Superior temporal gyrus (tissue), 1 donor: ENCODE results near the gene PCP2.

ENCODE experiments used
- DNase-seq: peaks from one replicate; pipeline ENCODE4 v3.0.0-alpha.2; 2016; ENCODE audit errors: extremely low spot score

Gene PCP2

DNA sequence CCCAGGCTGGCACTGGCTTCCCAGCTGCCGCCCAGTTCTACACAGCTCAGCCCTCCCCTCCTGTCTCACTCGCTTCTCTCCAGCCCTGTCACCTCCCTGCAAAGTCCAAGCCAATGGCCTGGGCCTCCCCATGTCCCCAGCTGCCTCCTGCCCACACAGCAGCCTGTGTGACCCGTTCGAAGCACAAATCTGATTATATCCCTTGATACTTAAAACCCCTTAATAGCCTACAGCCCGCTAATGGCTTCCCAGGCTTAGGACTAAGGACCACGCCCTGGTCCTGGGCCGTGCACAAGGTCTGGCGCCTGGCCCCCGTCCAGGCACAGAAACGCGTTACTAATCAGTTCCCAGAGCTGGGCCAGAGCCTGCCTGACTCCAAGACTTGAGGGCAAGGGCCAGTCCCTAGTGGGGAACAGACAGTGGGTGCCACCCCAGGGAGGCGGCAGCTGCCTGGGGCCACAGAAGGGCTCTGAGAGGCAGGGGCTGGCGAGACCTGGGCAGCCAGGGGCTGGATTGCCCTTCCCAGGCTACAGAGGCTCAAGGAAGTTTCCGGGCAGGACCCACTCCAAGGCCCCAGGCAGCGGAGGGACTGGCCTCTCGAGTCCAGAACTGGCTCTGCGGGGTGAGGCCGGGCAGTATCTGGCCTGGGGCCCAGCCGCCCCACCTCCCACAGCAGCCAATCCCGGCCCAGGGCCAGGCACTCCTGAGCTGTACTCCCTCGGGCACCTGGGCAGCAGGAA is 14.6 kb downstream of the PCP2 start:
- no peak for DNase-seq

DNA sequence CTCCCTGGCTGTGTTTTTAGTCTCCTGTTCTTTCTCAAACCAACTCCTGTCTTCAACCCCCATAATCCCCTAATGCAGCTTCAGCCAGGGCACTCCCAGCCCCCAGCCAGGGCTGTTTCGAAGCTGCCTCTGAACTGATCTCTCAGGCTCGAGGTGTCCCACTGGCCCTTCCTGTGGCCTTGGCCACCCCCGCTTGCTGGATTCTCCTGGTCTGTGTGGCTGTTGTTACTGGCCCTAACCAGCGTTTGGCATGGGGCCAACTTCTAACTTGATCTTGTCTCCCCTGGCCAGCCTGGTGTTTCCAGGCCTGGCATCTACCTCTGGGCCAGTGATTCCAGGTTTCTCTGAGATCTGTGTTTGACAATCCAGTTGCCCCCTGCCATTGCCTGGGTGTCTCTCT is 15.2 kb downstream of the PCP2 start:
- no peak for DNase-seq

GRCh38 chr19:7617735-7618134 is 15.8 kb downstream of the PCP2 start:
- no peak for DNase-seq

DNA sequence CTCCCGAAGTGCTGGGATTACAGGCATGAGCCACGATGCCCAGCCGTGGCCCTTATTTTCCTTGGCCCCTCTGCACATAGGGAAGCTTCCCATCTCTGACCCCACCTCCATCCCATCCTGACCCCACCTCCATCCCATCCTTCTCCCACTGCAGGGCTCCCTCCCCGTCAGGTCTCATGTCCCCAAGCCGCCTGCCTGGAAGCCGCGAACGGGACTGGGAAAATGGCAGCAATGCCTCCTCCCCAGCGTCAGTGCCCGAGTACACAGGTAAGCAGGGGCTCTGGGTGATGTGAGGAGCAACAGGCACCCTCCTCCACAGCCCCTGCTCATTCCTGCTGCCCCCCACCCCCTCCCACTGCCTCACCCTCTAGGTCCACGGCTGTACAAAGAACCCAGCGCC is 16.3 kb downstream of the PCP2 start:
- no peak for DNase-seq

DNA sequence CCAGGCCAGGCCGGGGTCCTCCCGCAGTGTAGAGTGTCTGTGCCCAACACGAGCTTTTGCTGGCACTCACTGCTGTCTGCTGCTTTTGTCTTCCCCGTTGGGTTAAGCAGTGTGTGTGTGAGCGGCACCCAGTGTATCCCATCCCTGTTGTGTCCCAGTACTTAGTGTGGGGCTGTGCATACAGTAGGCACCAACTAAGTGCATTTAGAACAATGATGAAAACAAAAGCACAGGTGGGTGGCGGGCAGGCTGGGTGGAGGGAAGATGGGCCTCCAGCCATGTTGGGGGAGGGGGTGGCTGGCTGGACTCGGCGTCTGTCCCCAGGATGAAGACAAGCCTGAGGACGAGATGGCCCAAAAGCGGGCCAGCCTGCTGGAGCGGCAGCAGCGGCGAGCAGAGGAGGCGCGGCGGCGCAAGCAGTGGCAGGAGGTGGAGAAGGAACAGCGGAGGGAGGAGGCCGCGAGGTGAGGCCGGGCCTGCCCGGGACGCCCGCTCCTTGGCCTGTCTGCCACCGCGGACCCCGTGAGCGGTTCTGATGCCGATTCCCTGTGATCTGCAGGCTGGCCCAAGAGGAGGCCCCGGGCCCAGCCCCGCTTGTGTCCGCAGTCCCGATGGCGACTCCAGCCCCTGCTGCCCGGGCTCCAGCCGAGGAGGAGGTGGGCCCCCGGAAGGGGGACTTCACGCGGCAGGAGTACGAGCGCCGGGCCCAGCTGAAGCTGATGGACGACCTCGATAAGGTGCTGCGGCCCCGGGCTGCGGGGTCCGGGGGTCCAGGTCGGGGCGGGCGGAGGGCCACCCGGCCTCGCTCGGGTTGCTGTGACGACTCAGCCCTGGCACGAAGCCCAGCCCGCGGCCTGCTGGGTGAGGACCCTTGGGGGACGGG is 18.4 kb downstream of the PCP2 start:
- no peak for DNase-seq

GRCh38 chr19:7612282-7613274 is 20.9 kb downstream of the PCP2 start:
- DNase-seq: no peak

DNA sequence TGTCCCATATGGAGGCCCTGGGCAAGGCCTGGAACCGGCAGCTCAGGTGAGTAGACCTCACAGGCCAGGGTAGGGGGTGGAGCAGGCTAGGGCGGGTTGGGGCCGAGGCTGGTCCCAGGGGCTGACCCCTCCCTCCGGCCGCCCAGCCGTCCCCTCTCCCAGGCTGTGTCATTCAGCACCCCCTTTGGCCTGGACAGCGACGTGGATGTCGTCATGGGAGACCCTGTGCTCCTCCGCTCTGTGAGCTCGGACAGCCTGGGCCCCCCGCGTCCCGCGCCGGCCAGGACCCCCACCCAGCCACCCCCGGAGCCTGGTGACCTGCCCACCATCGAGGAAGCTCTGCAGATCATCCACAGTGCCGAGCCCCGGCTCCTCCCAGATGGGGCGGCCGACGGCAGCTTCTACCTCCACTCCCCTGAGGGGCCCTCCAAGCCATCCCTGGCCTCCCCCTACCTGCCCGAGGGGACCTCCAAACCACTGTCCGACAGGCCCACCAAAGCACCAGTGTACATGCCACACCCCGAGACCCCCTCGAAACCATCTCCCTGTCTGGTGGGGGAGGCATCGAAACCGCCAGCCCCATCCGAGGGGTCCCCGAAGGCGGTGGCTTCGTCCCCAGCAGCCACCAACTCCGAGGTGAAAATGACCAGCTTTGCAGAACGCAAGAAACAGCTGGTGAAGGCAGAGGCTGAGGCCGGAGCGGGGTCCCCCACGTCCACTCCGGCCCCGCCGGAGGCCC is 21.8 kb downstream of the PCP2 start:
- no peak for DNase-seq

DNA sequence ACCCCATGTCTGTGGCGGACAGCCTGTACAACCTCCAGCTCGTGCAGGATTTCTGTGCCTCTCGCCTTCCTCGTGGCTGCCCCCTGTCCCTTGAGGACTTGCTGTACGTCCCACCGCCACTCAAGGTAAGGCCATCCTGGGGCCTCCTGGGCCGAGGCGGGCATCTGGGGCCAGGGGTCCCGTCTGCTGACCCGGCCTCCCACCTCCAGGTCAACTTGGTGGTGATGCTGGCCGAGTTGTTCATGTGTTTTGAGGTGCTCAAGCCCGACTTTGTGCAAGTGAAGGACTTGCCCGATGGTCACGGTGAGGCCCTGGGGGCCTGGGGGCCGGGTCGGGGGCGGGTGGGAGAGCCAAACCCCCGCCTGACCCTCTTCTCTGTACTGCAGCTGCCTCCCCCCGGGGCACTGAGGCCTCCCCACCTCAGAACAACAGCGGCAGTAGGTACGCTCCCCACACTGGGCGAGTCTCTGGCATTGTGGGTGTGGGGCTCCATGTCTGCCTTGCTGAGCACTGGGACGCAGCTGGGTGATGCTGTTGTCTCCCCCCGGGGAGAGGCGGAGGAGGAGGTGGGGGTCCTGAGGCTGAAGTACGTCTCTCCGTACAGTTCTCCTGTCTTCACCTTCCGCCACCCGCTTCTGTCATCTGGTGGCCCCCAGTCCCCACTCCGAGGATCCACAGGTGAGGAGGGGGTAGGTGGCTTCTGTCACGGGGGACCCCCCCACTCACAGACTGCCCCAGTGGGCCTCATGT is 22.9 kb downstream of the PCP2 start:
- no peak for DNase-seq

DNA sequence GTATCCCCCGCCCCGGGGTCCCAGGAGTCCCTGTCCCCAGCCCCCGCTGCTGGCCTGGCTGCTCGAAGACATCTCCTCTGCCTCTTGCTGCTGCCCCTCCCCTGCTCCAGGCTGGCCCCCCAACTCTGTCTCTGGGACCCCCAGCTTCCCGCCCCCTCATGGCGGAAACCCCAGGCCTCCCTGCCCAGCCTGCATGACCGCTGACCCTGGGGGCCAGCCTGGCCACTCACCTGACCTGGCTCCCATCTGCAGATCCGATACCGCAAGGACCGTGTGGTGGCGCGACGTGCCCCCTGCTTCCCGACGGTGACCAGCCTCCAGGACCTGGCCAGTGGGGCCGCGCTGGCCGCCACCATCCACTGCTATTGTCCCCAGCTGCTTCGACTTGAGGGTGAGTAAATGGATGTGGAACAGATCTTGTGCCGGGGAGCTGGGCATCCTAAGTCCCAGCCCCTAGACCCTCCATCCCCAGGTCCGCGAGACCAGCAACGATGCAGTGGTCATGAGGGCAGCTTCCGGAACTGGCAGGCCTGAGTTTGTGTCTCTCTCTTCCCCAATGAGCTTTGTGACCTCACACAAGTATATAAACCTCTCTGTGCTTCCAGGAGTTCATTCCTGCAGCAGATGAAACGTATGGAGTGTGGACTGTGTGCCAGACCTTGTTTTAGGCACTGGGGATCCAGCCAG is 25.5 kb downstream of the PCP2 start:
- DNase-seq: no peak

GRCh38 chr19:7607212-7607873 is 26.2 kb downstream of the PCP2 start:
- DNase-seq: no peak

DNA sequence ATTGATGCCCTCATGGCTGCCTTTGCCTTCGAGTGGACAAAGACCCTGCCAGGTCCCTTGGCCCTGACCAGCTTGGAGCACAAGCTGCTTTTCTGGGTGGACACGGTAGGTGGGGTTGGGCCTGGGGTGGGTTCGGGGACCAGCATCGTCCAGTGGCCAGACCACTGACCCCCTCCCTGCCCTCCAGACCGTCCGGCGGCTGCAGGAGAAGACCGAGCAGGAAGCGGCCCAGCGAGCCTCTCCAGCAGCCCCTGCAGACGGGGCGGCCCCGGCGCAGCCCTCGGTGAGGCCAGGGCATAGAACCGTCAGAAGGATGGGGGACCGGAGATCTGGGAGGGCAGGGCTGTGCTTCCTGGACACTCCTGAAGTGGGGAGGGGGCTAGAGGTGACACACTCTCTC is 27.2 kb downstream of the PCP2 start:
- DNase-seq: no peak

DNA sequence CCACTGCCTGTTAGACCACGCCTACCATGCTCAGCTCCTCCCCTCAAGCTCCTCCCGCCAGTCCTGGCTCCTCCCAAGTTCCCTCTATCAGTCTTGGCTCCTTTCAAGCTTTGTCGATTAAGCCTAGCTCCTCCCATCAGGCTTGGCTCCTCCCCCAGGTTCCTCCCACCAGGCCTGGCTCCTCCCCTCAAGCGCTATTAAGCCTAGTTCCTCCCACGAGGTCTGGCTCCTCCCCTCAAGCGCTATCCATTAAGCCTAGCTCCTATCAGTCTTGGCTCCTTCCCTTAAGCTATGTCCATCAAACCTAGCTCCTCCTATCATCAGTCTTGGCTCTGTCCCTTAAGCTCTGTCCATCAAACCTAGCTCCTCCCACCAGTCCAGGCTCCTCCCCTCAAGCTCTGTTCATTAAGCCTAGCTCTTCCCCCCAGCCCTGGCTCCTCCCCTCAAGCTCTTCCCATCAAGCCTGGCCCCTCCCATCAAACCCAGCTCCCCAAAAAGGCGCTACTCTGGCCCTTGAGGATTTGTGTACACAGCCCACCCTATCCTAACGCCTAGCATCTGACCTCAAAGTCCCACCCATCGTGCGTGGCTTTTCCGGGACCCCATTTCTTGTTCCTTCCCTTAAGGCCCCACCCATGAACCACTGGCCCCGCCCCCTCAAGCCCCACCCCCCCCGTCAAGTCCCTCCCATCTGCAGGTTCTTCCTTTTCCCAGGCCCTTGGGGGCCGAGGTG is 27.9 kb downstream of the PCP2 start:
- DNase-seq: no peak

DNA sequence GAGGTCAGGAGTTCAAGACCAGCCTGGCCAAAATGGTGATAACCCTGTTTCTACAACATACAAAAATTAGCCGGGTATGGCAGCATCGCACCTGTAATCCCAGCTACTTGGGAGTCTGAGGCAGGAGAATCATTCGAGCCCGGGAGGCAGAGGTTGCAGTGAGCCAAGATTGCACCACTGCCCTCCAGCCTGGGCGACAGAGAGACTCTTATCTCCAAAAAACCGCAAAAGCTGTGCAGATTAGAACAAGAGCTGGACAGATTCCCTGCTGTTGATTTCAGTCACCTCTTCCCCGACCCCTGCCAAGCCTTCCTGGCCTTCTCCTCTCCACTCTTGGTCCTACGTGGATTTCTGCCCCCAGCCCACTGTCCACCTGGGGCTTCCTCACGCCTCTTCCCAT is 29.6 kb downstream of the PCP2 start:
- DNase-seq: no peak

DNA sequence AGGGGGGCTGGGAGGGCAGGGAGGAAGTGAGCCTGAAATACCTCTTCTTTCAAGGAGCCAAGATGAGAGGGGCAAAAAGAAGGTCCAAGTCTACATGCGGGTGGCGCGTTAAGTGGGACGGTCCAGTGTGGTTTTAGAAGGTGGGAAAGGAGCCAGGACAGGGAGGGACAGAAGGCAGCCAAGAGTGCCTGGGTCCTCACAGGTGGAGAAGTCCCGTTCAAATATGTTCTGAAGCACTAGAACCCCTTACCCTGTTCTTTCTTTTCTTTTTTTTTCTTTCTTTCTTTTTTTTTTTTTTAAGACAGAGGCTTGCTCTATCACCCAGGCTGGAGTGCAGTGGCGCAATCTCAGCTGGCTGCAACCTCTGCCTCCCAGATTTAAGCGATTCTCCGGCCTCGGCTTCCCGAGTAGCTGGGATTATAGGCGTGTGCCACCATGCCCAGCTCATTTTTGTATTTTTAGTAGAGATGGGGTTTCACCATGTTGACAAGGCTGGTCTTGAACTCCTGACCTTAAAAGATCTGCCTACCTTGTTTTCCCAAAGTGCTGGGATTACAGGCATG is 30.5 kb downstream of the PCP2 start:
- no peak for DNase-seq

GRCh38 chr19:7602240-7602934 is 31.1 kb downstream of the PCP2 start:
- DNase-seq: no peak

DNA sequence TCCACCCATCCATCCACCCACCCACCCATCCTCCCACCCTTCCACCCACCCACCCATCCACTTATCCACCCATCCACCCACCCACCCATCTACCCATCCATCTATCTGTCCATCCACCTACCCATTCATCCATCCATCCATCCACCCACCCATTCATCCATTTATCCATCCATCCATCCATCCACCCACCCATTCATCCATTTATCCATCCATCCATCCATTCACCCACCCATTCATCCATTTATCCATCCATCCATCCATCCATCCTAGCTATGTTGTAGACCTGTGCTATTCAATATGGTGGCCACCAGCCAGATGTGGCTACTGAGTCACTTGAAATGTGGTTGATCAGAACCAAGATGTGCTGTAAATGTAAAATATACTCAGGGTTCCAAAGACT is 32.8 kb downstream of the PCP2 start:
- no peak for DNase-seq

DNA sequence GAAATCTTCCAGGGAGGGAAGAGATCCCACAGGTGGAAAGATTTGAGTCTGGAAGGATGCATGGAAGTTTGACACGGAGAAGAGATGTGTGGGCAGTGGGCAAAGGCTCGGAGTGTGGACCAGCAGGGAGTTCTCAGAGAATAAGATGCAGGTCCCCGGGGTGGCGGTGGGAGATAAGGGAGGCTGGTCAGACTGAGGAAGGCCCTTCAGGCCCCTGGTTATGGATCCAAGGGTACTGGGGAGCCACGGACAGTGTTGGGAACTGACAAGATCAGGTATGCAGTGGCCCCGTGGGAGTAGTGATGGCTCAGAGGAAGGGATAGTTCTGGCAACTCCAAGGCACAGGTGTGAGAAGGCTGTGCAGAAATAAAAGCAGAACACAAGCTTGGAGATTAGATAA is 35.3 kb downstream of the PCP2 start:
- DNase-seq: no peak

- no peak for DNase-seq
These were observed 35.8 kb downstream of the PCP2 start for GRCh38 chr19:7597689-7598088.
